ENCODE data around the gene RPA4. TPM values are rescaled to one million over a fixed set of nuclear protein-coding genes. Genes with fewer than 3 reads are reported as not detected.

The RPA4 gene
- polyA plus RNA-seq, 3 donors = 0.18 to 1.1 (median 0.27) TPM

- peaks cover 0 to 5% (median 0%) of the 10 kb centered on the region in 3 donors for H3K27me3 Mint-ChIP-seq (ENCODE audit: low read depth in 3 of 3)
- H3K9me3 ChIP-seq (replicated peaks in 1 of 2; ENCODE audit: control insufficient read depth in 1 of 2, insufficient read depth in 1 of 2, low read length in 2 of 2) = no peaks in the 10 kb centered on the region
- H3K27ac ChIP-seq (ENCODE audit: low read depth in 1 of 2, low read length in 2 of 2) = no peak overlapping the region
- H2AFZ ChIP-seq (ENCODE audit: insufficient read depth, low read depth, low read length, poor library complexity, severe bottlenecking) = no peak overlapping the region
- peaks cover 5% of the 10 kb centered on the region for H4K20me1 ChIP-seq (ENCODE audit: insufficient read depth, low read length)
- intact Hi-C loops (cut with micrococcal nuclease) = no loop called here
- H3K79me2 ChIP-seq (ENCODE audit: insufficient read depth, low read length) = no peaks in the 10 kb centered on the region
- no peaks in the 10 kb centered on the region for H3K27me3 ChIP-seq (ENCODE audit: control insufficient read depth in 2 of 2, insufficient read depth in 2 of 2, low read length in 2 of 2)
- no peaks in the 10 kb centered on the region for H3K9me3 Mint-ChIP-seq
- no peak overlapping the region for H3K4me2 ChIP-seq (replicated peaks; ENCODE audit: extremely low read depth, low read length, poor library complexity, severe bottlenecking)
- no peaks in the 10 kb centered on the region for H3K4me1 Mint-ChIP-seq
- H3K4me3 ChIP-seq (replicated peaks in 1 of 3; ENCODE audit: low read depth in 2 of 3, low read length in 3 of 3) = no peak overlapping the region
- TF ChIP-seq, protein P1, sequence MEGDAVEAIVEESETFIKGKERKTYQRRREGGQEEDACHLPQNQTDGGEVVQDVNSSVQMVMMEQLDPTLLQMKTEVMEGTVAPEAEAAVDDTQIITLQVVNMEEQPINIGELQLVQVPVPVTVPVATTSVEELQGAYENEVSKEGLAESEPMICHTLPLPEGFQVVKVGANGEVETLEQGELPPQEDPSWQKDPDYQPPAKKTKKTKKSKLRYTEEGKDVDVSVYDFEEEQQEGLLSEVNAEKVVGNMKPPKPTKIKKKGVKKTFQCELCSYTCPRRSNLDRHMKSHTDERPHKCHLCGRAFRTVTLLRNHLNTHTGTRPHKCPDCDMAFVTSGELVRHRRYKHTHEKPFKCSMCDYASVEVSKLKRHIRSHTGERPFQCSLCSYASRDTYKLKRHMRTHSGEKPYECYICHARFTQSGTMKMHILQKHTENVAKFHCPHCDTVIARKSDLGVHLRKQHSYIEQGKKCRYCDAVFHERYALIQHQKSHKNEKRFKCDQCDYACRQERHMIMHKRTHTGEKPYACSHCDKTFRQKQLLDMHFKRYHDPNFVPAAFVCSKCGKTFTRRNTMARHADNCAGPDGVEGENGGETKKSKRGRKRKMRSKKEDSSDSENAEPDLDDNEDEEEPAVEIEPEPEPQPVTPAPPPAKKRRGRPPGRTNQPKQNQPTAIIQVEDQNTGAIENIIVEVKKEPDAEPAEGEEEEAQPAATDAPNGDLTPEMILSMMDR (IDR thresholded peaks at IDR 0.05) = no peak
- H3K9ac ChIP-seq (ENCODE audit: insufficient read depth, low read length, poor library complexity, severe bottlenecking) = no peak overlapping the region
- no peak overlapping the region for H3K27ac Mint-ChIP-seq
- peaks cover 0 to 1% of the 10 kb centered on the region in 2 donors for H3K36me3 Mint-ChIP-seq
- no peaks in the 10 kb centered on the region for H3K36me3 ChIP-seq (replicated peaks in 1 of 2; ENCODE audit: control insufficient read depth in 1 of 2, insufficient read depth in 2 of 2, low read length in 2 of 2)
- DNase-seq = no peak
- no peaks in the 10 kb centered on the region for H3K4me1 ChIP-seq (ENCODE audit: control insufficient read depth in 1 of 2, insufficient read depth in 2 of 2, low read length in 2 of 2)
- WGBS (ENCODE audit: insufficient coverage) = no CpG with 5 or more reads among the region's 2 CpGs
- H3K4me3 Mint-ChIP-seq = no peak overlapping the region
Observed at GRCh38 chrX:96906741-96907140, 23.0 kb downstream of the RPA4 start.

DNA sequence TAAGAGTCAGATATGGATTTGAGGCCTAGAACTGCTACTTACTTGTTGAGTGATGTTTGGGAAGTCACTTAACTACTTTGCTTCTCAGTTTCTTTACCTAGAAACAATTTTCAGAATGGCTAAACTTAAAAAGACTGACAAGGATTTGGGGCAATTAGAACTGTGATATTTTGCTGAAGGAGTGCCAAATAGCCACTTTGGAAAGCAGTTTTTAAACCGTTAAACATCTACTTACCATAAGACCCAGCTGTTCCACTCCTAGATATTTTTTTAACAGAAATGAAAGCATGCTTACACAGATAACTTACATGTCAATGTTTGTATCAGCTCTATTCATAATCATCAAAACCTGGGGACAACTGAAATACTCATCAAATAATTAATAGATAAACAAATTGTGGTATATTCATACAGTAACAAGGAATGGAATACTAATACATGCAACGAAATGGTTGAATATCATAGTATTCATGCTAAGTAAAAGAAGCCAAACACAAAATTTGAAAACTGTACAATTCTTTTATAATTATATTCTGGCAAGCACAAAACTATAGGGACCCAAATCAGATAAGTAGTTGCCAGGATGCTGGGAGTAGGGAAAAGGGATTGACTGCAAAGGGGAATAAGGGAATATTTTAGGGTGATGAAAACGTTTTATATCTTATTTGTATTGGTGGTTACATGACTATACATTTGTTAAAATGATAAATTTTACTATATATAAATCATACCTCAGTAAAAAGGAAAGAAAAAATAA, 24.0 kb downstream of the RPA4 start:
- H3K4me1 ChIP-seq (ENCODE audit: control insufficient read depth in 1 of 2, insufficient read depth in 2 of 2, low read length in 2 of 2) = no peaks in the 10 kb centered on the region
- peaks cover 0 to 2% of the 10 kb centered on the region in 2 donors for H3K36me3 ChIP-seq (replicated peaks in 1 of 2; ENCODE audit: control insufficient read depth in 1 of 2, insufficient read depth in 2 of 2, low read length in 2 of 2)
- H3K9ac ChIP-seq (ENCODE audit: insufficient read depth, low read length, poor library complexity, severe bottlenecking) = no peak overlapping the region
- no peak overlapping the region for H3K27ac ChIP-seq (ENCODE audit: low read depth in 1 of 2, low read length in 2 of 2)
- H2AFZ ChIP-seq (ENCODE audit: insufficient read depth, low read depth, low read length, poor library complexity, severe bottlenecking) = no peak overlapping the region
- Mint-ChIP-seq H3K27me3 (ENCODE audit: low read depth in 3 of 3) (peaks cover 0 to 5% (median 0%) of the 10 kb centered on the region in 3 donors), H3K4me1 (no peaks in the 10 kb centered on the region), H3K4me3 (no peak overlapping the region), H3K9me3 (no peaks in the 10 kb centered on the region), H3K36me3 (peaks cover 0 to 6% of the 10 kb centered on the region in 2 donors), H3K27ac (no peak overlapping the region)
- TF ChIP-seq, protein P1 (IDR thresholded peaks at IDR 0.05) = no peak
- WGBS (ENCODE audit: insufficient coverage) = no CpG with 5 or more reads among the region's 3 CpGs
- no peaks in the 10 kb centered on the region for H3K27me3 ChIP-seq (ENCODE audit: control insufficient read depth in 2 of 2, insufficient read depth in 2 of 2, low read length in 2 of 2)
- DNase-seq = no peak
- H3K79me2 ChIP-seq (ENCODE audit: insufficient read depth, low read length) = no peaks in the 10 kb centered on the region
- no peak overlapping the region for H3K4me3 ChIP-seq (replicated peaks in 1 of 3; ENCODE audit: low read depth in 2 of 3, low read length in 3 of 3)
- peaks cover 4% of the 10 kb centered on the region for H4K20me1 ChIP-seq (ENCODE audit: insufficient read depth, low read length)
- intact Hi-C loops (cut with micrococcal nuclease) = no loop called here
- H3K9me3 ChIP-seq (replicated peaks in 1 of 2; ENCODE audit: control insufficient read depth in 1 of 2, insufficient read depth in 1 of 2, low read length in 2 of 2) = no peaks in the 10 kb centered on the region
- no peak overlapping the region for H3K4me2 ChIP-seq (replicated peaks; ENCODE audit: extremely low read depth, low read length, poor library complexity, severe bottlenecking)

Data from CD14-positive monocyte (primary cell).